Stimulated activated CD8-positive, alpha-beta memory T cell treated with anti-CD3 and anti-CD28 coated beads, Interleukin-15, amount 100 ng/mL, for 4 hours (primary cell): Measurements from ENCODE around the gene DHRS11.

Experiments used
- DNase-seq, 2 donors: peaks; one replicate each; pipeline ENCODE4 v3.0.0-alpha.2; 2020; ENCODE audit warnings: low read depth in 2 of 2

The DHRS11 gene

GRCh38 chr17:36591434-36592315 is at the start of gene DHRS11:
DHRS11 (plus strand) TSS chr17:36591879; CDS start chr17:36592010, 131 bp downstream.
- peak; percentile 32 to 62 for DNase-seq

GRCh38 chr17:36542755-36543154 is 48.9 kb upstream of the DHRS11 start:
- DNase-seq = no peak

GRCh38 chr17:36544044-36544306 is 47.7 kb upstream of the DHRS11 start:
- no peak for DNase-seq

- peak; percentile 77 to 81 for DNase-seq
Observed at GRCh38 chr17:36544307-36545076, 47.2 kb upstream of the DHRS11 start, which contains the start of gene GGNBP2. GGNBP2 (plus strand) TSS chr17:36544919; CDS start chr17:36545725, 806 bp downstream.

GRCh38 chr17:36545077-36545464 is 46.6 kb upstream of the DHRS11 start:
- DNase-seq = no peak

DNA sequence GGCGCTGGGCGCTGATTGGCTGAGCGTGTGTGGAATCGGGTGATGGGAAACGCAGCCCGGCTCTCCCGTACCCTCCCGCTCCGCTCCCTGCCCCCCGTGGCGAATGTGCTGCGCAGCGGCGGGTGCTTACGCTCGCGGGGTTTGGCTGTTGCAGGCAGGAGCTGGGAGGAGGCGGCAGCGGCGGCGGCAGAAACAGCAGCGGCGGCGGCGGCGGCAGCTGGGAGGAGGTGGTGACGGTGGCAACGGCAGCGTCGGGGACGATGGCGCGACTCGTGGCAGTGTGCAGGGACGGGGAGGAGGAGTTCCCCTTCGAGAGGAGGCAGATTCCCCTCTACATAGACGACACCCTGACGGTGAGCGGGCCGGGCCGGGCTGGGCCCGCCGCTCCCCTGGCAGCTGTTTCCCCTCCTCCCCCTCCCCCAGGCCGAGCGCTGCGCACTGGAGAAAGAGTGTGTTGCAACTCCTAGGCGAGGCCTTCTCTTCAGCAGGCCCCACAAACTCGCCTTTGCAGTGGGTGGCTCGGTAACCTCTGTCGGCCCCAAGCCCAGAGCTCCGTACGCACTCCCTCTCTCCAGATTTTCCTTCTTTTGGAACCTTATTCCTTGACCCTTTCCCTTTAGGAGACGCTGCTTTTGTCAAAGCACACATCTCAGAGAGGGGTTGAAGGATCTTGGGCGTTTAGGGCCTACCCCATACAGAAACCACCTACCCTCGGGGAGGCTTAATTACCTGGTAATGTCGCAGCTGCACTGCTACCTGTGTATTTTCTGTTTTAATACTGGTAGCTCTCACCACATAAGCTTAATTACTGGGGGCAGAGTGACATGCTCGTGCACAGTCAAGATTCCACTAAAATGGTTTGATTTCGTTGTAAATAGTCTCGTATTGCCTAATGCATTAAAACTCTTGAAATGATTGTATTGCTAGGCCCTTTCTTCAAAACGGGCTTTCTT is 45.9 kb upstream of the DHRS11 start:
- peak; percentile 92 for DNase-seq

DNA sequence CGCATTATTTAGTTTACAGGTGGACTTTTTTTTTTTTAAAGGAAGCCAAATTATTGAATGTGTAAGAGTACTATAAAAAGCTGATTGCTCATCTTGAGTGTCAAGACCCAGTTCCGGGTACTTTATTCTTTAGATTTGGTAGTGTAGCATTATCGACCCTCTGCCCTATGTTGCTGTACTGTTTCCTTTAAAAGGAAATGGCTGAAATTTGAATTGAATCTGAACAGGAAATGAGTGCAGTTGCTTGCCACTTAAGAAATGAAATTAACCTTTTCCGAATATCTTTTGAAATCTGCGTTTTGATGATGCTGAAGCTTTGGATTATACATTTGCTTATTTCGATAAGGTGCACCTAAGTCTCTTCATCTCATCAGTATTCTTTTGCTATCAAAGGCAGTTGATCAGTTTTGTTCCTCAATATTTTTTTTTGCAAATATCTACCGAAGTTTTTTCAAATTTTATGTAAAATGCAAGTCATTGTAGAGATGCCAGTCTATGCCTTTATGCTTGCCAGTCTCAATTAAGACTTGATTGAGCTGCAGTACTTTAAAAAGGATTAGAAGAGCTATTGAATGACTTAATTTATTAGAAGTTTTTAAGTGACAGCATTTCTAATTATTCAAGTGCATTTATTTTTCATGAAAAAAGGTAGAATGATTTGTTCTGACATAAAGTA is 45.1 kb upstream of the DHRS11 start:
- no peak for DNase-seq

DNA sequence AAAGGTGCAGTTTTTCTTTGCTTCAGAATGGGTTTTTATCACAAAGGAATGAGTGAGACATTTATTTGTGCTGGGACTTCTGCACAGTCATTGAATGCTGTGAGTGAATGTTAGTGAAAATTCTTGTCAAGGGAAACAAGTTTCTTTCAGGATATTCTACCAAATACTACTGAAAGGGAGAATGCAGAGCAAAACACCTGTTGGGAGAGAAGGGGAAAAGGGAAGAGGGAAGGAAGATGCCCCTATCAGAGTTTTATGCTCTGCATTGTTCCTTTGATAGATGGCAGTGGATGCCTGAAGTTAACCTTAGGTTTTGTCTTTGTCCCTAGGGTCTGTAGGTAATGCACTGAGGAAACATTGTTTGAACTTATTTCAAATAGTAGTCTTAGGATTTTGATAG is 43.9 kb upstream of the DHRS11 start:
- DNase-seq = no peak

DNA sequence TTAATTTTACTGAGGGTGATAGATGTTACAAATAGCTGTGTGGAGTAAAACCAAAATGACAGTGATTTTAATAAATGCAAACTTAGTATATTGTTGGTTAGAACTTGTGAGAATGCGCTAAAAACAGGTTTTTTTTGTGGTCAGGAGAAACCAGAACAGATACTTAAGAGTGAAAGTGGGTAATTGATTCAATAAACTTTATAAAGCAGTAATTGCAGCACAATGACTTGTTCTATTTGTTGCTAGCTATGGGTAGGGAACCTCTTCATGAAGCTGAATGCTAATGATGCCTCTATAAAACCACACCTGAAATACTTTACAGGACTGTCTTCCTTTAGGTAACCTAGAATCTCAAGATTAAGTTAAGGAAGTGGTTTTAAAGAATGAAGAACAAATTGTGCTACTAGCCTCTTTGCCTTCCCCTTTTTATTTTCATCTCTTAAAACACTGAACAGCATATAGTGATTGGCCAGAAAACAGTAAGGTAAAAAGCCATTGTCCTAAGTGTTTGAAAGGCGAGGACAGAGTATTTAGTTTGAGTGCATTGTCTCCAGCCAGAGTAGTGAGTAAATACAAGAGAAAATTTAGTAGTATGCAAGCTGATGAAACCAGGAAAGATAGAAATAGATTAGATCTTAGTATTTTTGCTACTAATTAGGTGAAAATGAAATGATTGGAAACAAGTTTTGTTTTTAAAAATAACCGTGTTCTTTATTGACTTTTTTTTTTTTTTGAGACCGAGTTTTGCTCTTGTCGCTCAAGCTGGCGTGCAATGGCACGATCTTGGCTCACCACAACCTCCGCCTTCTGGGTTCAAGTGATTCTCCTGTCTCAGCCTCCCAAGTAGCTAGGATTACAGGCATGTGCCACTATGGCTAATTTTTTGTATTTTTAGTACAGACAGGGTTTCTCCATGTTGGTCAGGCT is 40.9 kb upstream of the DHRS11 start:
- no peak for DNase-seq

GRCh38 chr17:36553459-36553858 is 38.2 kb upstream of the DHRS11 start:
- DNase-seq = no peak

DNA sequence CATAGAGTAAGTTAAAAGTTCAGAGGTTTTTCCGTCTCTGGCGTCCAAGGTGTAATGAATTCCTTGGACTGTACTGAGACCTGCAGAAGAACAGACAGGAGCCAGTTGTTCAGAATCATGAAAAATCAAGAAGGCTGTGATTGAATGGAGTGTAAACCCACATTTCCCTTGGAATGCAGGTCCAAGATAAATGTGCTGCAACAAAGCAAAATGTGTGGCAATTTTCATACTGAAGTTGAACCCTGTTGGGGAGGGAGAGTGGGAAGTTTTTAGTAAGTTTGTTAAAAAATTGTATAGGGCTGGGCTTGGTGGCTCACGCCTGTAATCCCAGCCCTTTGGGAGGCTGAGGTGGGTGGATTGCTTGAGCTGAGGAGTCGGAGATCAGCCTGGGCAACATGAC is 25.6 kb upstream of the DHRS11 start:
- DNase-seq = no peak

DNA sequence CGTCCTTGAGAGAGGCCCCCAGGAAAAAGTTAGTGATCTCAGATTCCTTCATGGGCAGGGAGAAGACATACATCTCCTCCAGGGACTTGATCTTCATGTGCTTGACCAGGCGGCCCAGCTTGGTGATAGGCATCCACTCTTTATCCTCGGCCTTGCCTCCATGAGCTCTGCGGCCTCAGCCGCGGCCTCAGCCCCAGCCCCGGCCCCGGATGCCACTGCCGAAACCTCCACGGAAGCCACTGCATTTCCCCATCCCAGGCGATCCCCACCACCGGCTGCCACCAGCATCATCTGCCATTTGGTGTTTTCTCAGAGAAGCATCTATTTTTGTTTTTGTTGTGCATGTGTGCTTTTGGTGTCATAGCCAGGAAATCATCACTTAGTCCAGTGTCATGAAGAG is 16.7 kb upstream of the DHRS11 start:
- DNase-seq = no peak

DNA sequence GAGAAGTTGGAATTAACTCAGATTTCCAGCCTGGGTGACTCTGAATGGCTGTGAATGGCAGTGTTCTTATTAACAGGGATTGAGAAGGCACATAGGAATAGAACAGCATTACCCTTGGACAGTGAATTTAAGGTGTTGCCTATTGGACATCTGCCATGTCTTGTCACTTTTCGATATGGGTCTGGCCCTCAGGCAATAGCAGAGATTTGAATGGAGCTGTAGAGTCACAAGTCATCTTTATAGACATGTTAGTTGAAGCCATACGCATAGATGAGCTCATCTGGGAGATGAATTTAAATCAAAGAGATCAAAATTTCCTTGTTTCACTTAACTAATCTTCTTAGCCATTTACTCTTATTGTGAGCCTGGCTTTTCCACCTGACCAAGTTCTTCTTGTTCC is 14.9 kb upstream of the DHRS11 start:
- DNase-seq = no peak

DNA sequence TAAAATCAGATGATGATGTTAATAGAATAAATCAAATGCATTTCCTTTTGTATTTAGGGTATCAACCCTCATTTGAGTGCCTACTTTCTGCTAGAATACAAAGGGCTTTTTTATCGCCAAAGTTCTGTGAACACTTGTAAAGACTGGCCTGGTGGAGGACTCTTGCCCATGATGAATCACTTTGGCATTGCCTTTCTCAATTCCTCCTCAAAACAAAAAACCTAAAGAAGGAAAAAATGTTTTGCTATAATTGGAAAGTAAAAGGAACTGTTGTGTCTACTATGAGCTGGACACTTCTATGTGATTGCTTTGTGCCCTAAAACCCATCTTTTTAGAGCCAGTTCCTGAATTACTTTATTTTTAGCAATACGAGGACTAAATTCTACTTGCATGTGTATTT is 13.0 kb upstream of the DHRS11 start:
- DNase-seq = no peak

GRCh38 chr17:36583787-36584186 is 7.9 kb upstream of the DHRS11 start:
- no peak for DNase-seq

DNA sequence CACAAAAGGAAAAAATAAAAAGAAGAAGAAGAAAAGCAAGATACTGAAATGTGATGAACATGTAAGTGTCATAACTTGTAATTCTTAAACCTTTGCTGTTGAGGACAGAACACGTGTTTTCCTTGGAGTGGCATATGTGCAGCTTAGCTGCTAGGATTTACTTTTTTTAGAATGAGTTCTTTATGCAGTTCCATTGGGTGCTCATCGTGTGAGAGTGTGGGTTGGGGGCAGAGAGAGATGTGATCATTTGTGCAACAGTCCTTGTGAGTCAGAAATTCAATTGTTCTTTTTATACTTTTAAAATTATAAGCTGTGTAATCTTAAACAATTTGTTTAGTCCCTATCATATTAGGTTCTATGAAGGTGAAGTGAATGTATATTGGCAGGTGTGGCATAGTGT is 5.5 kb upstream of the DHRS11 start:
- no peak for DNase-seq

GRCh38 chr17:36590082-36590481 is 1.6 kb upstream of the DHRS11 start:
- DNase-seq = no peak

- no peak for DNase-seq
Observed at GRCh38 chr17:36592316-36592715, 637 bp downstream of the DHRS11 start.

DNA sequence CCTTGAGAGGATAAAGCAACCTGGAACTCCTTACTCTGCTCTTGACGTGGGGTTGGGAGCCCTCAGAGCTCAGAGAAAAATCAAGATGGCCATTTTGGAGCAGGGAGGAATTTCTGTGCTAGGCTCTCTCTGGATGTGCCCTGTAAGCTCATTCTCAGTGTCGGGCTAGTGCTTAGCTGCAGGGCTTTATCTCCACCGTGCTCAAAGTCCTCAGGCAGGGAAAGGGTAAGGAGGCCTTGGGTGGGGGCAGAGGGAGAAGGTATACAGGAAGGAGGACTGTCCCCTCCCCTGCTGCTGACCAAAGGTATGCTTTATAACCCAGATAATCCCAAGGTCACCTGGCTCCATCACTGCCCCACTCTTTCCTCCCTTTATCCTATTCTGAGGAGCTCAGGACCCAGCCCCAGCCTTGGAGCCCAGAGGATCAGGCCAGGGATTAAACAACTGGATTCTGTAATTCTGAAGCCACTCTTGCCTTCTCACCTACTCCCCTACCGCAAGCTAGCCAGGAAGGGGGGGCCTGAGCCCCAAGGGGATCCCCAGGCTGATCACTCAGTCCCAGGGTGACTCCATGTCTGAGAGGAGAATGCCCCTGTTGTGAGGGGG is 1.1 kb downstream of the DHRS11 start:
- DNase-seq = no peak
